Esophagus squamous epithelium (tissue), 4 donors: ENCODE results near the gene SLC35G4.

Experiments used
- CTCF ChIP-seq, 6 experiments: fragments of 450-650 bp in 4 of 6; fragments of 200-600 bp in 2 of 6; sonication (generic) in 2 of 6; IDR thresholded peaks; one replicate each; pipeline ENCODE4 v1.5.1; 2016 to 2019; ENCODE audit warnings: antibody characterized with exemption in 6 of 6, mild to moderate bottlenecking in 4 of 6, moderate library complexity in 4 of 6
- POLR2A ChIP-seq, 4 donors: fragments of 450-650 bp; IDR thresholded peaks; one replicate each; pipeline ENCODE4 v1.6.1; 2017; ENCODE audit warnings: antibody characterized with exemption in 4 of 4, mild to moderate bottlenecking in 4 of 4, moderate library complexity in 3 of 4

GRCh38 chr18:11565716-11566115 is 43.7 kb upstream of the SLC35G4 start:
- TF ChIP-seq POLR2A (IDR thresholded peaks at IDR 0.05), result no peak
- TF ChIP-seq CTCF (IDR thresholded peaks at IDR 0.05), result no peak
